Hepatocyte (in vitro differentiated cells): ENCODE results near the gene EIF2AK2.

Experiments used
- EZH2 ChIP-seq: fragments of 200-600 bp; sonication (generic); IDR thresholded peaks from 2 replicates; pipeline ENCODE4 v1.6.1; 2016; ENCODE audit warnings: antibody characterized with exemption, mild to moderate bottlenecking, borderline replicate concordance
- EZH2phosphoT487 ChIP-seq: fragments of 200-600 bp; sonication (generic); IDR thresholded peaks from one replicate; pipeline ENCODE4 v1.6.1; 2018; ENCODE audit warnings: antibody characterized with exemption, mild to moderate bottlenecking, low read depth, moderate library complexity; ENCODE audit not compliant: unreplicated experiment, severe bottlenecking
- TF ChIP-seq, protein P1 (sequence below): fragments of 200-600 bp; sonication (generic); IDR thresholded peaks from 2 replicates; pipeline ENCODE4 v1.5.1; 2016; ENCODE audit warnings: antibody characterized with exemption, mild to moderate bottlenecking; ENCODE audit not compliant: poor library complexity

GRCh38 chr2:37068686-37069085 lies 88.1 kb downstream of the EIF2AK2 start:
- TF ChIP-seq, protein P1, sequence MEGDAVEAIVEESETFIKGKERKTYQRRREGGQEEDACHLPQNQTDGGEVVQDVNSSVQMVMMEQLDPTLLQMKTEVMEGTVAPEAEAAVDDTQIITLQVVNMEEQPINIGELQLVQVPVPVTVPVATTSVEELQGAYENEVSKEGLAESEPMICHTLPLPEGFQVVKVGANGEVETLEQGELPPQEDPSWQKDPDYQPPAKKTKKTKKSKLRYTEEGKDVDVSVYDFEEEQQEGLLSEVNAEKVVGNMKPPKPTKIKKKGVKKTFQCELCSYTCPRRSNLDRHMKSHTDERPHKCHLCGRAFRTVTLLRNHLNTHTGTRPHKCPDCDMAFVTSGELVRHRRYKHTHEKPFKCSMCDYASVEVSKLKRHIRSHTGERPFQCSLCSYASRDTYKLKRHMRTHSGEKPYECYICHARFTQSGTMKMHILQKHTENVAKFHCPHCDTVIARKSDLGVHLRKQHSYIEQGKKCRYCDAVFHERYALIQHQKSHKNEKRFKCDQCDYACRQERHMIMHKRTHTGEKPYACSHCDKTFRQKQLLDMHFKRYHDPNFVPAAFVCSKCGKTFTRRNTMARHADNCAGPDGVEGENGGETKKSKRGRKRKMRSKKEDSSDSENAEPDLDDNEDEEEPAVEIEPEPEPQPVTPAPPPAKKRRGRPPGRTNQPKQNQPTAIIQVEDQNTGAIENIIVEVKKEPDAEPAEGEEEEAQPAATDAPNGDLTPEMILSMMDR = no peak
- TF ChIP-seq EZH2 (no peak), EZH2phosphoT487 (no peak)
